ENCODE measurements around the gene TARDBP. TPM values are rescaled to one million over a fixed set of nuclear protein-coding genes. Genes with fewer than 3 reads are reported as not detected.
"Not testable (repeated sequence)": the region's sequence is repeated elsewhere in the genome, so short reads cannot be mapped to it uniquely, and the experiment has no call there.

The TARDBP gene
- polyA plus RNA-seq, 1 donor, result 200 TPM

DNA sequence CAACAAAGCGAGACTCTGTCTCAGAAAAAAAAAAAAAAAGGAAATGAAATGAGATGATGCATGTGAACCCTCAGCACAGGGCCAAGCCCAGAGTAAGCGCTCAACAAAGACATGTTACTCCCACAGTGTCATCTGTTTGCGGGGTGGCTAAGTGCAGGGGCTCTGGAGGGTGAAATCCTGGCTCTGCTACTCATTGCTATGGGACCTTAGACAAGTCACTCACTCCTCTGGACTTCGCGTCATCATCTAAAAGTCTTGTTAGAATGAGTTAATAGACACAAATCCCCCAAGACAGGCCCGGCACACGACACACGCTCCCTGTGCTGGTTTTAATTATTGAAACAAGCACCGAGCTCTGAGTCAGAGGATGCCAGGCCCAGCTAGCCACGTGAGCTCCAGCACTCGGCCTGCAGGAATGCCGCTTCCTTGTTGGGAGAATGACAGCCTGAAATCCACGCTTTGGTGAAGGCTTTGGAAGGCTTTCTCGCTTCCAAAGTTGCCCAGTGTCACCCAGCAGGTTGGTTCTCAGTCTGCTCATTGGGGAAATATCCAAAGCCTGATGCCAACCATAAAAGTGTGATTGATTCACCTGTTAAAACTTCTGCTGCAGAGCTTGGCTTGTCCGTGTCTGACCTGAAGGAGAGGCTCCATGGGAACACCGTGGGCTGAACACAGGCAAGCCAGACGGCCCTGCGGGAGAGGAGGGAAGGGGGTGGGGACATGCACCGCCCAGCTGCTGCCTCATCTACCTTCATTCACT, 36.7 kb upstream of the TARDBP start:
- H3K4me3 ChIP-seq (ENCODE audit: low read length), result no peak overlapping the region
- H3K27me3 ChIP-seq (ENCODE audit: control insufficient read depth, insufficient read depth, low read length), result peaks cover 3% of the 10 kb centered on the region
- no CpG with 5 or more reads among the region's 19 CpGs for WGBS (ENCODE audit: insufficient coverage, low lambda C conversion rate)
- peaks cover 9% of the 10 kb centered on the region for H3K4me1 ChIP-seq (ENCODE audit: control insufficient read depth, insufficient read depth, low read length)
- no peaks in the 10 kb centered on the region for H3K9me3 ChIP-seq (ENCODE audit: control insufficient read depth, low read depth, low read length)
- no peak overlapping the region for H3K27ac ChIP-seq (ENCODE audit: low read length)
- no peaks in the 10 kb centered on the region for H3K36me3 ChIP-seq (ENCODE audit: control insufficient read depth, insufficient read depth, low read length)
- no peak for DNase-seq

- DNase-seq, result no peak
- H3K36me3 ChIP-seq (ENCODE audit: control insufficient read depth, insufficient read depth, low read length), result no peaks in the 10 kb centered on the region
- H3K9me3 ChIP-seq (ENCODE audit: control insufficient read depth, low read depth, low read length), result no peaks in the 10 kb centered on the region
- H3K27ac ChIP-seq (ENCODE audit: low read length), result no peak overlapping the region
- H3K27me3 ChIP-seq (ENCODE audit: control insufficient read depth, insufficient read depth, low read length), result peaks cover 3% of the 10 kb centered on the region
- H3K4me1 ChIP-seq (ENCODE audit: control insufficient read depth, insufficient read depth, low read length), result peaks cover 9% of the 10 kb centered on the region
- no CpG with 5 or more reads among the region's 4 CpGs for WGBS (ENCODE audit: insufficient coverage, low lambda C conversion rate)
- H3K4me3 ChIP-seq (ENCODE audit: low read length), result no peak overlapping the region
These were observed 33.7 kb upstream of the TARDBP start for GRCh38 chr1:10978719-10979118.

- Histone ChIP-seq H3K27me3 (ENCODE audit: control insufficient read depth, insufficient read depth, low read length) (peaks cover 3% of the 10 kb centered on the region), H3K9me3 (ENCODE audit: control insufficient read depth, low read depth, low read length) (no peaks in the 10 kb centered on the region), H3K36me3 (ENCODE audit: control insufficient read depth, insufficient read depth, low read length) (no peaks in the 10 kb centered on the region), H3K4me3 (ENCODE audit: low read length) (no peak overlapping the region), H3K4me1 (ENCODE audit: control insufficient read depth, insufficient read depth, low read length) (peaks cover 9% of the 10 kb centered on the region), H3K27ac (ENCODE audit: low read length) (no peak overlapping the region)
- WGBS (ENCODE audit: insufficient coverage, low lambda C conversion rate), result no CpG with 5 or more reads among the region's 13 CpGs
- no peak for DNase-seq
These were observed 33.0 kb upstream of the TARDBP start for GRCh38 chr1:10979483-10979920.

DNA sequence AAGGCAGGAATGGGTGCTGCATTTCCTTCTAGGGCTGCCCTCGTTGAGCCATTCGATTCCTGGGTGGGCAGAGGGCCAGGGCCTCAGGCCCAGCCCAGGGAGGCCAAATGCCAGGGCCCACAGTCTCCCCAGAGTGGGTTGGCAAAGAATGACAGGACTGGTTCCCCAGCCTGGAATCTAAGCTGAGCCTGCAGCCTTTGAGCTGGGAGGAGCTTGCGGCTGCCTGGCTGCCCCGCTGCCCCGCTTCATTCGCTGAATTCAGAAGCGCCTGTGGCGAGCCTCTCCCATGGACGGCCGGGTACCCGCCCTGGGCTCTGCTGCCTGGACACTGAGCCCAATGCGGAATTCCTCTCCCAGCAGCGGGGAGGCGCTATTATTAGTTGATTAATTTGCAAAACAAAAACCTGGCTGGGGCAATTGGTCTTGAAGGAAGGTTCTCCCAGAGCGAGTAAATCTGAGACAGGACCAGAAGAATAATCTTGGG, 32.3 kb upstream of the TARDBP start:
- Histone ChIP-seq H3K27me3 (ENCODE audit: control insufficient read depth, insufficient read depth, low read length) (peaks cover 3% of the 10 kb centered on the region), H3K27ac (ENCODE audit: low read length) (no peak overlapping the region), H3K9me3 (ENCODE audit: control insufficient read depth, low read depth, low read length) (no peaks in the 10 kb centered on the region), H3K4me1 (ENCODE audit: control insufficient read depth, insufficient read depth, low read length) (peaks cover 9% of the 10 kb centered on the region), H3K36me3 (ENCODE audit: control insufficient read depth, insufficient read depth, low read length) (no peaks in the 10 kb centered on the region), H3K4me3 (ENCODE audit: low read length) (no peak overlapping the region)
- DNase-seq, result peak; percentile 39 to 74
- no CpG with 5 or more reads among the region's 15 CpGs for WGBS (ENCODE audit: insufficient coverage, low lambda C conversion rate)

- Histone ChIP-seq H3K4me3 (ENCODE audit: low read length) (no peak overlapping the region), H3K27me3 (ENCODE audit: control insufficient read depth, insufficient read depth, low read length) (peaks cover 3% of the 10 kb centered on the region), H3K36me3 (ENCODE audit: control insufficient read depth, insufficient read depth, low read length) (no peaks in the 10 kb centered on the region), H3K27ac (ENCODE audit: low read length) (no peak overlapping the region), H3K9me3 (ENCODE audit: control insufficient read depth, low read depth, low read length) (no peaks in the 10 kb centered on the region), H3K4me1 (ENCODE audit: control insufficient read depth, insufficient read depth, low read length) (peaks cover 9% of the 10 kb centered on the region)
- DNase-seq, result no peak
- no CpG with 5 or more reads among the region's 9 CpGs for WGBS (ENCODE audit: insufficient coverage, low lambda C conversion rate)
These were observed 31.4 kb upstream of the TARDBP start for GRCh38 chr1:10980841-10981727.

- 60% methylated on average over 1 of the region's 7 CpGs for WGBS (ENCODE audit: insufficient coverage, low lambda C conversion rate)
- no peaks in the 10 kb centered on the region for H3K4me1 ChIP-seq (ENCODE audit: control insufficient read depth, insufficient read depth, low read length)
- H3K9me3 ChIP-seq (ENCODE audit: control insufficient read depth, low read depth, low read length), result no peaks in the 10 kb centered on the region
- H3K27ac ChIP-seq (ENCODE audit: low read length), result no peak overlapping the region
- DNase-seq, result no peak
- H3K27me3 ChIP-seq (ENCODE audit: control insufficient read depth, insufficient read depth, low read length), result no peaks in the 10 kb centered on the region
- H3K36me3 ChIP-seq (ENCODE audit: control insufficient read depth, insufficient read depth, low read length), result no peaks in the 10 kb centered on the region
- no peak overlapping the region for H3K4me3 ChIP-seq (ENCODE audit: low read length)
These were observed 25.9 kb upstream of the TARDBP start for GRCh38 chr1:10986525-10986890.

- Histone ChIP-seq H3K9me3 (ENCODE audit: control insufficient read depth, low read depth, low read length) (no peaks in the 10 kb centered on the region), H3K27me3 (ENCODE audit: control insufficient read depth, insufficient read depth, low read length) (no peaks in the 10 kb centered on the region), H3K27ac (ENCODE audit: low read length) (no peak overlapping the region), H3K36me3 (ENCODE audit: control insufficient read depth, insufficient read depth, low read length) (no peaks in the 10 kb centered on the region), H3K4me3 (ENCODE audit: low read length) (no peak overlapping the region), H3K4me1 (ENCODE audit: control insufficient read depth, insufficient read depth, low read length) (no peaks in the 10 kb centered on the region)
- DNase-seq, result no peak
- WGBS (ENCODE audit: insufficient coverage, low lambda C conversion rate), result 89% methylated on average over 3 of the region's 4 CpGs
These were observed 24.5 kb upstream of the TARDBP start for GRCh38 chr1:10987840-10988417.

DNA sequence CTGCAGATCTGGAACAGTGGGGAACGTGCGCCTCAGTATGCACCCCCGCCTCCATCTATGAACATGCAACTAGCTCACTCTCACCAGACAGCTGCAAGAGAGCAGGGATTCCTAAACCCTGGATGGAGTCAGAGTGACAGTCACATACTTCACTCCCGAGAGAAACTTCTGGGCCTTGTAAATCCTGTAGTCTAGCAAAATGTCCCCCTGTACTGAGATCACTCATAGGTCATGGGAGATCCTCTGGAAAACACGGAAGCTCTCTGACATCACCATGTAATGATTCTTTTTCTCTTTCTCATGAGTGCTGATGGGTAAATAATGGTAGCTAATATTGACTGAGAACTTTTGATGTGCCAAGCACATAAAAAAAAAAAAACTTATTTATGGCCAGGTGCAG, 23.4 kb upstream of the TARDBP start:
- Histone ChIP-seq H3K4me3 (ENCODE audit: low read length) (no peak overlapping the region), H3K9me3 (ENCODE audit: control insufficient read depth, low read depth, low read length) (no peaks in the 10 kb centered on the region), H3K27ac (ENCODE audit: low read length) (no peak overlapping the region), H3K36me3 (ENCODE audit: control insufficient read depth, insufficient read depth, low read length) (no peaks in the 10 kb centered on the region), H3K4me1 (ENCODE audit: control insufficient read depth, insufficient read depth, low read length) (no peaks in the 10 kb centered on the region), H3K27me3 (ENCODE audit: control insufficient read depth, insufficient read depth, low read length) (no peaks in the 10 kb centered on the region)
- WGBS (ENCODE audit: insufficient coverage, low lambda C conversion rate), result 100% methylated on average over 1 of the region's 5 CpGs
- no peak for DNase-seq

- no CpG with 5 or more reads among the region's 6 CpGs for WGBS (ENCODE audit: insufficient coverage, low lambda C conversion rate)
- not testable (repeated sequence) for DNase-seq; H3K9me3 ChIP-seq (ENCODE audit: control insufficient read depth, low read depth, low read length); H3K36me3 ChIP-seq (ENCODE audit: control insufficient read depth, insufficient read depth, low read length); H3K4me1 ChIP-seq (ENCODE audit: control insufficient read depth, insufficient read depth, low read length); H3K4me3 ChIP-seq (ENCODE audit: low read length); H3K27me3 ChIP-seq (ENCODE audit: control insufficient read depth, insufficient read depth, low read length); H3K27ac ChIP-seq (ENCODE audit: low read length)
These were observed 22.4 kb upstream of the TARDBP start for GRCh38 chr1:10989920-10990516.

DNA sequence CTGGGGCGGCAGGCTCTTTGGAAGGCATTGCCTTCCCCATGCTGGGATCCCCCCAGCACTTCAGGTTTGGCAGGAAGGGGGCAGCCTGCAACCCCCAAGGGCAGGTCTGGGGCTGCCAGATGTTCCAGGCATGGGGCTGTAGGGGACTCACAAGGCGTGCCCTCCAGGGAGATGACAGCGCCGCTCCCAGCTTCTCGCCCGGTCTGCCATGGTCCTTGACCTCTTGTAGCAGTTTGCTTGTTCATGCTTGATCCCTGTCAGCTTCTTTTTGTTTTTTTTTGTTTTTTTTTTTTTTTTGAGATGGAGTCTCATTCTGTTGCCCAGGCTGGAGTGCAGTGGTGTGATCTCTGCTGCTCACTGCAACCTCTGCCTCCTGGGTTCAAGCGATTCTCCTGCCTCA, 21.6 kb upstream of the TARDBP start:
- Histone ChIP-seq H3K27ac (ENCODE audit: low read length) (no peak overlapping the region), H3K36me3 (ENCODE audit: control insufficient read depth, insufficient read depth, low read length) (no peaks in the 10 kb centered on the region), H3K27me3 (ENCODE audit: control insufficient read depth, insufficient read depth, low read length) (no peaks in the 10 kb centered on the region), H3K9me3 (ENCODE audit: control insufficient read depth, low read depth, low read length) (no peaks in the 10 kb centered on the region), H3K4me1 (ENCODE audit: control insufficient read depth, insufficient read depth, low read length) (no peaks in the 10 kb centered on the region), H3K4me3 (ENCODE audit: low read length) (no peak overlapping the region)
- no peak for DNase-seq
- no CpG with 5 or more reads among the region's 7 CpGs for WGBS (ENCODE audit: insufficient coverage, low lambda C conversion rate)

Measured in large intestine (tissue), 3 donors.